ENCODE results near the gene RTP5.

Gene RTP5

DNA sequence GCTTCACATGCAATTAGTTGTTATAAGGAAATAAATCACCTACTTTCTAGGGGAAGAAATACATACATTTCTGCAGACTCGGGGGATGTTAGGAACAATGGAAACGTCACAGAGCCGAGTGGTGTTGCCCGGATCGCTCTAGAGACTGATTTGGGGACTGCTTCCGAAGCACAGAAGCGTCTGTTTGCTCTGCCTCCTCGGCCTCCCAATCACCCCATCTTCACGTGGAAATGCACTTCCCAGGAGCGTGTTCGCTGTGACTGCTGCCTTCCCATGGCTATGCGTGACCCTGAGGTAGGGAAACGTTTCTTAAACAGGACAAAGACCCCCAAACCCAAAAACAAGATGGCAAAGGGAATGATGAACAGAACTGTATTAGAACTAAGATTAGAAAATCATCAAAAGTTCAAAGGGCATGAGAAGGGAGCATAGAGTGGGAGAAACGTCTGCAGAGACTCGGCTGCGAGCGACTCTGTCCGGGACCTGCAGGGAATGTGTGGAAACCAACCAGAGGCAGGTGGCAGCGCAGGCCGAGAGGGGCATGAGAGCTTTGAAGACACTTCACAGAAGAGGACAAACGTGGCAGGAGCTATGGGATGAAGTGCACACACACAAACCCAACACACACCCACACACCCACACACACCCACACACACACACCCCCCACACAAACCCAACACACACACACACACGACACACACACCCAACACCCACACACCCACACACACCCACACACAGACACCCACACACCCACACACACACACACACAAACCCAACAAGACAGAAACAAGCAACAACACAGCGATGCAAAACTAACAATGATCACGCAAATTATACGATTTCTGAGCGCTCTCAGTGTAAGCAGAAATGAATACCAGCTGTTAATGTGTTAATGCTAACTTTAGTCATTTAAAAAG is 41.3 kb downstream of the RTP5 start:
- TF ChIP-seq, protein P1, sequence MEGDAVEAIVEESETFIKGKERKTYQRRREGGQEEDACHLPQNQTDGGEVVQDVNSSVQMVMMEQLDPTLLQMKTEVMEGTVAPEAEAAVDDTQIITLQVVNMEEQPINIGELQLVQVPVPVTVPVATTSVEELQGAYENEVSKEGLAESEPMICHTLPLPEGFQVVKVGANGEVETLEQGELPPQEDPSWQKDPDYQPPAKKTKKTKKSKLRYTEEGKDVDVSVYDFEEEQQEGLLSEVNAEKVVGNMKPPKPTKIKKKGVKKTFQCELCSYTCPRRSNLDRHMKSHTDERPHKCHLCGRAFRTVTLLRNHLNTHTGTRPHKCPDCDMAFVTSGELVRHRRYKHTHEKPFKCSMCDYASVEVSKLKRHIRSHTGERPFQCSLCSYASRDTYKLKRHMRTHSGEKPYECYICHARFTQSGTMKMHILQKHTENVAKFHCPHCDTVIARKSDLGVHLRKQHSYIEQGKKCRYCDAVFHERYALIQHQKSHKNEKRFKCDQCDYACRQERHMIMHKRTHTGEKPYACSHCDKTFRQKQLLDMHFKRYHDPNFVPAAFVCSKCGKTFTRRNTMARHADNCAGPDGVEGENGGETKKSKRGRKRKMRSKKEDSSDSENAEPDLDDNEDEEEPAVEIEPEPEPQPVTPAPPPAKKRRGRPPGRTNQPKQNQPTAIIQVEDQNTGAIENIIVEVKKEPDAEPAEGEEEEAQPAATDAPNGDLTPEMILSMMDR (IDR thresholded peaks at IDR 0.05; ENCODE audit: borderline replicate concordance, extremely low read depth, low read length, poor library complexity, severe bottlenecking) = no peak
- no peak for TF ChIP-seq EZH2 (IDR thresholded peaks at IDR 0.05; ENCODE audit: borderline replicate concordance, low read depth, low read length, severe bottlenecking)
- Histone ChIP-seq H3K79me2 (ENCODE audit: insufficient read depth, low read length) (peaks cover 3% of the 10 kb centered on the region; the same call in 1 of the 2 replicates), H3K4me3 (ENCODE audit: low read depth in 1 of 2, low read length in 2 of 2) (no peak overlapping the region), H3K9ac (ENCODE audit: low read depth, low read length) (no peak overlapping the region), H4K20me1 (ENCODE audit: insufficient read depth, low read length) (peaks cover 8% of the 10 kb centered on the region; the same call in 1 of the 2 replicates), H3K9me3 (ENCODE audit: insufficient read depth, low read length, severe bottlenecking) (peaks cover 10% of the 10 kb centered on the region), H3K36me3 (ENCODE audit: insufficient read depth, low read length) (peaks cover 10% of the 10 kb centered on the region; the same call in 1 of the 2 replicates), H3K4me2 (ENCODE audit: insufficient read depth, low read length) (no peak overlapping the region), H3K27me3 (ENCODE audit: insufficient read depth, low read length, poor library complexity) (no peaks in the 10 kb centered on the region), H2AFZ (ENCODE audit: low read depth, low read length) (no peak overlapping the region), H3K4me1 (ENCODE audit: insufficient read depth, low read length) (no peaks in the 10 kb centered on the region), H3K27ac (ENCODE audit: low read length) (no peak overlapping the region)
- DNase-seq (no peak), ATAC-seq (ENCODE audit: insufficient read depth, low read depth) (no peak)

DNA sequence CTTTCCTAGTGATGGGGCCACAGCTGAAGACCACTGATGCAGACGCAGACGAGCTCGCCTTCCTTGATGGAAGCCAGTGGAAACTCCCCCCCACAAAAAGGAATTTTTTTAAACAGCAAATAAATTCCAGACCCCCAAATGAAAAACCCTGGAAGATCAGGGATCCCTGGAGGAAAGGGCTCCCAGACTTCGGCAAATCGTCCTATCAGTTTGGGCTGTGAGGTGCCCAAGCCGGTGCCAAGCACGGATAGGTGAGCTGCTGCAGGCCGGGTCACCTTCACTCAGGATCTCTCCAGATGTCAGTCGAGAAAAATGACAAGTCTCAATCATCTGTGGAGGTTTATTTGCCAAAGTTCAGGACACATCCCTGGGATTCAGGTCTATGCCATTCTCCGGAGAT is 42.0 kb downstream of the RTP5 start:
- Histone ChIP-seq H3K79me2 (ENCODE audit: insufficient read depth, low read length) (peaks cover 3% of the 10 kb centered on the region; the same call in 1 of the 2 replicates), H3K4me2 (ENCODE audit: insufficient read depth, low read length) (no peak overlapping the region), H3K4me1 (ENCODE audit: insufficient read depth, low read length) (no peaks in the 10 kb centered on the region), H3K4me3 (ENCODE audit: low read depth in 1 of 2, low read length in 2 of 2) (no peak overlapping the region), H3K9ac (ENCODE audit: low read depth, low read length) (no peak overlapping the region), H3K27me3 (ENCODE audit: insufficient read depth, low read length, poor library complexity) (no peaks in the 10 kb centered on the region), H3K9me3 (ENCODE audit: insufficient read depth, low read length, severe bottlenecking) (peaks cover 10% of the 10 kb centered on the region), H2AFZ (ENCODE audit: low read depth, low read length) (no peak overlapping the region), H3K36me3 (ENCODE audit: insufficient read depth, low read length) (peaks cover 10% of the 10 kb centered on the region; the same call in 1 of the 2 replicates), H3K27ac (ENCODE audit: low read length) (no peak overlapping the region), H4K20me1 (ENCODE audit: insufficient read depth, low read length) (peaks cover 3% of the 10 kb centered on the region; the same call in 1 of the 2 replicates)
- DNase-seq = no peak
- TF ChIP-seq, protein P1 (IDR thresholded peaks at IDR 0.05; ENCODE audit: borderline replicate concordance, extremely low read depth, low read length, poor library complexity, severe bottlenecking) = no peak
- TF ChIP-seq EZH2 (IDR thresholded peaks at IDR 0.05; ENCODE audit: borderline replicate concordance, low read depth, low read length, severe bottlenecking) = no peak
- no peak for ATAC-seq (ENCODE audit: insufficient read depth, low read depth)

DNA sequence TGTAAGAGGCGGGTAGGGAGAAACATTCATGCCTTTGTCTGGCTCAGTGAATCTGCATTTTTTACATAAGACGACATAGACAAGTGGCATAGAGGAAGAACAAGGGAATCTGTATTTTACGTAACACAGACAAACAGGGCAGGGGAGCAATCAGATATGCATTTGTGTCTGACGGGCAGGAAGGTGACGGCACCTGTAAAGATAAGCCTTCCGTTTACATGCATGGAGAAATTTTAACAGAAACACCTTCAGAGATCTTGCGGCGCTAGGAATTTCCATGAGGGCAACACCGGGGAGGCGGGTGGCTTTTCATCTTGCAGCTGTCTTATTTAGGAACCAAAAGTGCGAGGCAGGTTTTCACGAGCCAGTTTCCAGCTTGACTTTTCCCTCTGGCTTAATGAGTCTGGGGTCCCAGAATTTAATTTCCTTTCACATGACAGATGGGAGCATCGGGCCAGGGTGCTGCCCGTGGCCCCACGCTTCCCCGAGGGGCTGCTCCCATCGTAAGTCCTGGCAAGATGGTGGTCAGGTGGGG is 42.6 kb downstream of the RTP5 start:
- no peaks in the 10 kb centered on the region for H3K4me1 ChIP-seq (ENCODE audit: insufficient read depth, low read length)
- no peak for DNase-seq
- ATAC-seq (ENCODE audit: insufficient read depth, low read depth) = no peak
- H3K4me3 ChIP-seq (ENCODE audit: low read depth in 1 of 2, low read length in 2 of 2) = no peak overlapping the region
- H3K9me3 ChIP-seq (ENCODE audit: insufficient read depth, low read length, severe bottlenecking) = peaks cover 10% of the 10 kb centered on the region
- H3K79me2 ChIP-seq (ENCODE audit: insufficient read depth, low read length) = peaks cover 3% of the 10 kb centered on the region; the same call in 1 of the 2 replicates
- no peak overlapping the region for H3K4me2 ChIP-seq (ENCODE audit: insufficient read depth, low read length)
- no peaks in the 10 kb centered on the region; the same call in 1 of the 2 replicates for H4K20me1 ChIP-seq (ENCODE audit: insufficient read depth, low read length)
- no peak overlapping the region for H2AFZ ChIP-seq (ENCODE audit: low read depth, low read length)
- no peak overlapping the region for H3K9ac ChIP-seq (ENCODE audit: low read depth, low read length)
- H3K36me3 ChIP-seq (ENCODE audit: insufficient read depth, low read length) = peaks cover 10% of the 10 kb centered on the region; the same call in 1 of the 2 replicates
- TF ChIP-seq, protein P1 (IDR thresholded peaks at IDR 0.05; ENCODE audit: borderline replicate concordance, extremely low read depth, low read length, poor library complexity, severe bottlenecking) = no peak
- no peak for TF ChIP-seq EZH2 (IDR thresholded peaks at IDR 0.05; ENCODE audit: borderline replicate concordance, low read depth, low read length, severe bottlenecking)
- H3K27ac ChIP-seq (ENCODE audit: low read length) = no peak overlapping the region
- no peaks in the 10 kb centered on the region for H3K27me3 ChIP-seq (ENCODE audit: insufficient read depth, low read length, poor library complexity)
